ENCODE measurements around the gene EVPL. TPM values are rescaled to one million over a fixed set of nuclear protein-coding genes. Genes with fewer than 3 reads are reported as not detected.

The EVPL gene
- total RNA-seq, 1 donor from 2014 or later, result not detected

DNA sequence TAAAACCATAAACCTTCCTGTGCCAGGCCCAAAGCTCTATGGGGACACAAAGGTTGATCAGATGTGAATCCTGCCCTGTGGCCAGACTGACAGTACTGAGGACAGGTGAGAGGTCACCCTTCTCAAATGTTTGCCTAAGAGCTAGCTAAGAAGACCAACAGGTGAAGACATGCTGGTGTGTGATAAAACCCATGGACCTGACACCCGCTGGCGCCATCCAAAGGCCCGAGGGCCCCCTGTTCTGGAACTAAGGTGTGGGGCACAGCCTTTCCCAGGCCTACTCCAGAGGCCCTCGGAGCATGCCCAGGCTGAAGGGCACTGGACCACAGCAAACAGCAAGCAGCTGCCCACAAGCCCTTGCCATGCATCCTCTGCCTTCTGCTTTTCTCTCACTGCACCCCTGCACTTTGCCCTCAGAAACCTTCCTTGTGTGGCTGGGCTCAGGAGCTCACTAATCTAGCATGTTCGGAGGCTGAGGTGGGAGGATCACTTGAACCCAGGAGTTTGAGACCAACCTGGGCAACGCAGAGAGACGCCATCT lies 31.7 kb downstream of the EVPL start:
- Mint-ChIP-seq H3K4me3 (no peak overlapping the region), H3K9me3 (no peaks in the 10 kb centered on the region), H3K27ac (no peak overlapping the region), H3K27me3 (no peaks in the 10 kb centered on the region), H3K4me1 (peaks cover 28% of the 10 kb centered on the region), H3K36me3 (ENCODE audit: low read depth) (peaks cover 28% of the 10 kb centered on the region)
- ChIA-PET CTCF (no interaction called here), POLR2A (no interaction called here)
- no peak for ATAC-seq (ENCODE audit: low read depth)
- DNase-seq, result no peak
- TF ChIP-seq, protein P1, sequence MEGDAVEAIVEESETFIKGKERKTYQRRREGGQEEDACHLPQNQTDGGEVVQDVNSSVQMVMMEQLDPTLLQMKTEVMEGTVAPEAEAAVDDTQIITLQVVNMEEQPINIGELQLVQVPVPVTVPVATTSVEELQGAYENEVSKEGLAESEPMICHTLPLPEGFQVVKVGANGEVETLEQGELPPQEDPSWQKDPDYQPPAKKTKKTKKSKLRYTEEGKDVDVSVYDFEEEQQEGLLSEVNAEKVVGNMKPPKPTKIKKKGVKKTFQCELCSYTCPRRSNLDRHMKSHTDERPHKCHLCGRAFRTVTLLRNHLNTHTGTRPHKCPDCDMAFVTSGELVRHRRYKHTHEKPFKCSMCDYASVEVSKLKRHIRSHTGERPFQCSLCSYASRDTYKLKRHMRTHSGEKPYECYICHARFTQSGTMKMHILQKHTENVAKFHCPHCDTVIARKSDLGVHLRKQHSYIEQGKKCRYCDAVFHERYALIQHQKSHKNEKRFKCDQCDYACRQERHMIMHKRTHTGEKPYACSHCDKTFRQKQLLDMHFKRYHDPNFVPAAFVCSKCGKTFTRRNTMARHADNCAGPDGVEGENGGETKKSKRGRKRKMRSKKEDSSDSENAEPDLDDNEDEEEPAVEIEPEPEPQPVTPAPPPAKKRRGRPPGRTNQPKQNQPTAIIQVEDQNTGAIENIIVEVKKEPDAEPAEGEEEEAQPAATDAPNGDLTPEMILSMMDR (IDR thresholded peaks at IDR 0.05), result no peak
- intact Hi-C loops (cut with micrococcal nuclease), result no loop called here

DNA sequence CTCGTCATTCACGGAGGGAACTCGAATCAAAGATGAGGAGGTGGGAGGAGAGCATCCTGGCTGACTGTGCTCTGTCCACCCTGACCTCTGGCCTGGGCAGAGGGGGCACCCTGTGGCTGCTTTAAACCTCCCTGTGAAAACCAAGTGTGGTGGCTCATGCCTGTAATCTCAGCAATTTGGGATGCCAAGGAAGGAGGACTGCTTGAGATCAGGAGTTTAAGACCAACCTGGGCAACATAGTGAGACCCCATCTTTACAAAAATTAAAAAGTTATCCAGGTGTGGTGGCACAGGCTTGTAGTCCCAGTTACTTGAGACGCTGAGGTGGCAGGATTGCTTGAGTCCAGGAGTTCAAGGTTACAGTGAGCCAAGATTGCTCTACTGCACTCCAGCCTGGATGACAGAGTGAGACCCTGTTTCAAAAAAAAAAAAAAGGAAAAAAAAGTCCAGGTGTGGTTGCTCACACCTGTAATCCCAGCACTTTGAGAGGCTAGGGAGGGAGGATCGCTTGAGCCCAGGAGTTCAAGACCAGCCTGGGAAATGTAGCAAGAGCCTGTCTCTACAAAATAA lies 32.2 kb downstream of the EVPL start:
- H3K27me3 Mint-ChIP-seq, result no peaks in the 10 kb centered on the region

DNA sequence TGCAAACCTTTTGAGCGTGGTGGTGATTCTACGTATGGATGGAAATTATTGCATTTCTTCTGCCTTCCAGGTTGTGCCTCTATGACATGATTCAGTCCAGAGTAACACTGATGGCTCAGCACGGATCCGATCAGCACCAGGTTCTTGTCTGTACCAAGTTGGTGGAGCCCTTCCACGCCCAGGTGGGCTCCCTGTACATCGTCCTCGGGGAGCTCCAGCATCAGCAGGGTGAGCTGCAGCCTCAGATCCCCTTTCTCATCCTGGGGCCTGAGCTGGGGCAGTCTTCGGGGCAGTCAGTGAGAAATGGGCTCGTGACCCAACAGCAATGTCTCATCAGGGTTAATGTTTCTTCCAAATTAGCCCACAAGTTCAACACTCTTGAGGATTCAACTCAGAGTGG lies 35.7 kb downstream of the EVPL start:
- Mint-ChIP-seq H3K9me3 (no peaks in the 10 kb centered on the region), H3K4me3 (no peak overlapping the region), H3K27ac (no peak overlapping the region), H3K4me1 (peaks cover 14% of the 10 kb centered on the region), H3K36me3 (ENCODE audit: low read depth) (peaks cover 26% of the 10 kb centered on the region), H3K27me3 (no peaks in the 10 kb centered on the region)
- intact Hi-C loops (cut with micrococcal nuclease), result no loop called here
- ATAC-seq (ENCODE audit: low read depth), result no peak
- CTCF ChIA-PET, result interaction anchor here (0.6 to 1.5 kb wide), 3 partner anchors 14 to 307 kb away, joined by 3 to 8 read pairs (median 4); no protein-coding TSS in a partner anchor
- DNase-seq, result no peak
- POLR2A ChIA-PET, result interaction anchor here (0.6 to 1.7 kb wide), 7 partner anchors 11 to 238 kb away, joined by 3 to 15 read pairs (median 3); partner anchors contain the start of genes ACOX1, FBF1 and TEN1
- TF ChIP-seq, protein P1 (IDR thresholded peaks at IDR 0.05), result no peak

More for the DNA sequence above, 32.2 kb downstream of the EVPL start:
- POLR2A ChIA-PET, result no interaction called here
- intact Hi-C loops (cut with micrococcal nuclease), result no loop called here
- DNase-seq, result no peak
- ATAC-seq (ENCODE audit: low read depth), result no peak
- peaks cover 27% of the 10 kb centered on the region for H3K36me3 Mint-ChIP-seq (ENCODE audit: low read depth)
- H3K27ac Mint-ChIP-seq, result no peak overlapping the region
- CTCF ChIA-PET, result no interaction called here
- TF ChIP-seq, protein P1 (IDR thresholded peaks at IDR 0.05), result no peak
- no peaks in the 10 kb centered on the region for H3K9me3 Mint-ChIP-seq
- no peak overlapping the region for H3K4me3 Mint-ChIP-seq
- H3K4me1 Mint-ChIP-seq, result peaks cover 28% of the 10 kb centered on the region

DNA sequence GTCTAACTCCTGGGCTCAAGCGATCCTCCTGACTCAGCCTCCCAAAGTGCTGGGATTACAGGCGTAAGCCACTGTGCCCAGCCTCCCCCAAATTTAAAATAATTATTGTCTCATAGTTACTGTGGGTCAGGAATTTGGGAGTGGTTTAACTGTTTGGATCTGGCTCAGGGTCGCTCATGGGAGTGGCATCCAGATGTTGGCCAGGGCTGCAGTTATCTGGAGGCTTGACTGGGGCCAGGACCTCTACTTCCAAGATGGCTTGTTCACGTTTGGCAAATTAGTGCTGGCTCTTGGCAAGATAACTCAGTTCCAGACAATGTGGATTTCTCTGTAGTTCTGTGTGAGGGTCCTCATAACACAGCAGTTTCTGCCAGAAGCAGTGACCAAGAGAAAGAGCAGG lies 40.1 kb downstream of the EVPL start:
- Mint-ChIP-seq H3K27me3 (no peaks in the 10 kb centered on the region), H3K4me3 (no peak overlapping the region), H3K4me1 (peaks cover 11% of the 10 kb centered on the region), H3K27ac (no peak overlapping the region), H3K36me3 (ENCODE audit: low read depth) (peaks cover 12% of the 10 kb centered on the region), H3K9me3 (no peaks in the 10 kb centered on the region)
- ChIA-PET POLR2A (no interaction called here), CTCF (no interaction called here)
- DNase-seq (no peak), ATAC-seq (ENCODE audit: low read depth) (no peak)
- TF ChIP-seq, protein P1 (IDR thresholded peaks at IDR 0.05), result no peak
- intact Hi-C loops (cut with micrococcal nuclease), result no loop called here

DNA sequence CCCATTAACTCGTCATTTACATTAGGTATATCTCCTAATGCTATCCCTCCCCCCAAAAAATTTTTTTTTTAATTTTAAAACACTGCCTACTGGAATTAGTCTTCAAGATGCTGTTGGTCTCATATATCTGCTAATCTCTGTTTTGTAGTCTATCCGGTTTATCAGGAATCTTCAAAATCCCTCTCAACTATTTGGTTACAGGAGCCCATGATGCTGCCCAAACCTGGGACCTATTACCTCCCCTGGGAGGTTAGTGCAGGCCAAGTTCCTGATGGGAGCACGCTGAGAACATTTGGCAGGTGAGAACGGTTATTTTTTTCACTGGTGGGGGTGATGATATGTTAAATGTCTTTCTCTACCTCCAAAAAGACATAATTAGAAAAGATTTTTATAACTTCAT lies 41.1 kb downstream of the EVPL start:
- intact Hi-C loops (cut with micrococcal nuclease), result no loop called here
- ChIA-PET CTCF (interaction anchor here (0.8 kb wide), 1 partner anchor 18 kb away, joined by 3 read pairs; no protein-coding TSS in a partner anchor), POLR2A (no interaction called here)
- TF ChIP-seq, protein P1 (IDR thresholded peaks at IDR 0.05), result no peak
- ATAC-seq (ENCODE audit: low read depth), result no peak
- Mint-ChIP-seq H3K27me3 (no peaks in the 10 kb centered on the region), H3K4me1 (peaks cover 2% of the 10 kb centered on the region), H3K36me3 (ENCODE audit: low read depth) (peaks cover 8% of the 10 kb centered on the region), H3K9me3 (no peaks in the 10 kb centered on the region), H3K4me3 (no peak overlapping the region), H3K27ac (no peak overlapping the region)
- no peak for DNase-seq
